ENCODE data around the gene ANXA2R. TPM values are rescaled to one million over a fixed set of nuclear protein-coding genes. Genes with fewer than 3 reads are reported as not detected.

The ANXA2R gene
- total and polyA plus RNA-seq, 4 donors, result 0.49 to 2.0 (median 0.71) TPM

GRCh38 chr5:42994555-42995359 lies 45.4 kb downstream of the ANXA2R start:
- Histone ChIP-seq H3K9me3 (ENCODE audit: control insufficient read depth in 4 of 4, low read length in 3 of 4) (peaks cover 0 to 39% (median 8%) of the 10 kb centered on the region in 4 donors), H3K27ac (ENCODE audit: low read depth in 1 of 2, low read length in 2 of 2) (peak overlapping the region; percentile 63 to 79), H3K36me3 (ENCODE audit: control insufficient read depth in 4 of 4, insufficient read depth in 3 of 4, low read depth in 1 of 4, low read length in 3 of 4) (no peaks in the 10 kb centered on the region), H3K4me3 (ENCODE audit: low read depth in 1 of 3, low read length in 3 of 3) (peak overlapping the region in 2 of 3 donors; percentile 16 to 18), H3K4me1 (ENCODE audit: control insufficient read depth in 4 of 4, insufficient read depth in 4 of 4, low read length in 3 of 4) (peaks cover 0 to 12% (median 4%) of the 10 kb centered on the region in 4 donors), H3K9ac (ENCODE audit: low read depth in 1 of 2, low read length in 2 of 2) (peak overlapping the region in 1 of 2 donors; percentile 49), H3K27me3 (ENCODE audit: control insufficient read depth in 4 of 4, insufficient read depth in 4 of 4, low read length in 3 of 4) (peaks cover 0 to 20% (median 8%) of the 10 kb centered on the region in 4 donors)
- 6% methylated on average over 52 of the region's 52 CpGs for WGBS
- TF ChIP-seq TAF1 (conservative IDR thresholded peaks at IDR 0.05) (no peak), HNF4A (conservative IDR thresholded peaks at IDR 0.05) (no peak), ATF3 (IDR thresholded peaks at IDR 0.05) (no peak), HNF4G (IDR thresholded peaks at IDR 0.05) (no peak), NR2F2 (IDR thresholded peaks at IDR 0.05) (peak; percentile 80), MAX (IDR thresholded peaks at IDR 0.05) (peak; percentile 62), JUND (IDR thresholded peaks at IDR 0.05) (peak in 1 of 2 donors; percentile 16), SP1 (IDR thresholded peaks at IDR 0.05) (no peak), GABPA (IDR thresholded peaks at IDR 0.05 in 1 of 2, conservative IDR thresholded peaks at IDR 0.05 in 1 of 2) (no peak), FOXA2 (IDR thresholded peaks at IDR 0.05) (no peak), YY1 (IDR thresholded peaks at IDR 0.05) (peak; percentile 80), FOXA1 (IDR thresholded peaks at IDR 0.05) (no peak), RXRA (IDR thresholded peaks at IDR 0.05) (peak; percentile 43 to 58), ZBTB33 (IDR thresholded peaks at IDR 0.05) (no peak), RAD21 (IDR thresholded peaks at IDR 0.05) (peak; percentile 74 to 75), EGR1 (IDR thresholded peaks at IDR 0.05; ENCODE audit: low read depth in 2 of 2) (no peak)
- TF ChIP-seq, protein P1, sequence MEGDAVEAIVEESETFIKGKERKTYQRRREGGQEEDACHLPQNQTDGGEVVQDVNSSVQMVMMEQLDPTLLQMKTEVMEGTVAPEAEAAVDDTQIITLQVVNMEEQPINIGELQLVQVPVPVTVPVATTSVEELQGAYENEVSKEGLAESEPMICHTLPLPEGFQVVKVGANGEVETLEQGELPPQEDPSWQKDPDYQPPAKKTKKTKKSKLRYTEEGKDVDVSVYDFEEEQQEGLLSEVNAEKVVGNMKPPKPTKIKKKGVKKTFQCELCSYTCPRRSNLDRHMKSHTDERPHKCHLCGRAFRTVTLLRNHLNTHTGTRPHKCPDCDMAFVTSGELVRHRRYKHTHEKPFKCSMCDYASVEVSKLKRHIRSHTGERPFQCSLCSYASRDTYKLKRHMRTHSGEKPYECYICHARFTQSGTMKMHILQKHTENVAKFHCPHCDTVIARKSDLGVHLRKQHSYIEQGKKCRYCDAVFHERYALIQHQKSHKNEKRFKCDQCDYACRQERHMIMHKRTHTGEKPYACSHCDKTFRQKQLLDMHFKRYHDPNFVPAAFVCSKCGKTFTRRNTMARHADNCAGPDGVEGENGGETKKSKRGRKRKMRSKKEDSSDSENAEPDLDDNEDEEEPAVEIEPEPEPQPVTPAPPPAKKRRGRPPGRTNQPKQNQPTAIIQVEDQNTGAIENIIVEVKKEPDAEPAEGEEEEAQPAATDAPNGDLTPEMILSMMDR (IDR thresholded peaks at IDR 0.05; ENCODE audit: low read depth, low read length, missing input control), result peak; percentile 66
- TF ChIP-seq, protein P2, sequence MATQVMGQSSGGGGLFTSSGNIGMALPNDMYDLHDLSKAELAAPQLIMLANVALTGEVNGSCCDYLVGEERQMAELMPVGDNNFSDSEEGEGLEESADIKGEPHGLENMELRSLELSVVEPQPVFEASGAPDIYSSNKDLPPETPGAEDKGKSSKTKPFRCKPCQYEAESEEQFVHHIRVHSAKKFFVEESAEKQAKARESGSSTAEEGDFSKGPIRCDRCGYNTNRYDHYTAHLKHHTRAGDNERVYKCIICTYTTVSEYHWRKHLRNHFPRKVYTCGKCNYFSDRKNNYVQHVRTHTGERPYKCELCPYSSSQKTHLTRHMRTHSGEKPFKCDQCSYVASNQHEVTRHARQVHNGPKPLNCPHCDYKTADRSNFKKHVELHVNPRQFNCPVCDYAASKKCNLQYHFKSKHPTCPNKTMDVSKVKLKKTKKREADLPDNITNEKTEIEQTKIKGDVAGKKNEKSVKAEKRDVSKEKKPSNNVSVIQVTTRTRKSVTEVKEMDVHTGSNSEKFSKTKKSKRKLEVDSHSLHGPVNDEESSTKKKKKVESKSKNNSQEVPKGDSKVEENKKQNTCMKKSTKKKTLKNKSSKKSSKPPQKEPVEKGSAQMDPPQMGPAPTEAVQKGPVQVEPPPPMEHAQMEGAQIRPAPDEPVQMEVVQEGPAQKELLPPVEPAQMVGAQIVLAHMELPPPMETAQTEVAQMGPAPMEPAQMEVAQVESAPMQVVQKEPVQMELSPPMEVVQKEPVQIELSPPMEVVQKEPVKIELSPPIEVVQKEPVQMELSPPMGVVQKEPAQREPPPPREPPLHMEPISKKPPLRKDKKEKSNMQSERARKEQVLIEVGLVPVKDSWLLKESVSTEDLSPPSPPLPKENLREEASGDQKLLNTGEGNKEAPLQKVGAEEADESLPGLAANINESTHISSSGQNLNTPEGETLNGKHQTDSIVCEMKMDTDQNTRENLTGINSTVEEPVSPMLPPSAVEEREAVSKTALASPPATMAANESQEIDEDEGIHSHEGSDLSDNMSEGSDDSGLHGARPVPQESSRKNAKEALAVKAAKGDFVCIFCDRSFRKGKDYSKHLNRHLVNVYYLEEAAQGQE (IDR thresholded peaks at IDR 0.05), result peak; percentile 39
- DNase-seq (ENCODE audit: low spot score), result peak; percentile 88

All from liver (tissue), 9 donors.